Stimulated activated CD8-positive, alpha-beta memory T cell treated with anti-CD3 and anti-CD28 coated beads, Interleukin-7, amount 100 ng/mL, for 24 hours (primary cell): ENCODE measurements around the gene SPG7.
"Not testable (repeated sequence)": the region's sequence is repeated elsewhere in the genome, so short reads cannot be mapped to it uniquely, and the experiment has no call there.

Experiments used
- DNase-seq: peaks from one replicate; pipeline ENCODE4 v3.0.0-alpha.2; 2020; ENCODE audit warnings: low read depth

SPG7 gene

DNA sequence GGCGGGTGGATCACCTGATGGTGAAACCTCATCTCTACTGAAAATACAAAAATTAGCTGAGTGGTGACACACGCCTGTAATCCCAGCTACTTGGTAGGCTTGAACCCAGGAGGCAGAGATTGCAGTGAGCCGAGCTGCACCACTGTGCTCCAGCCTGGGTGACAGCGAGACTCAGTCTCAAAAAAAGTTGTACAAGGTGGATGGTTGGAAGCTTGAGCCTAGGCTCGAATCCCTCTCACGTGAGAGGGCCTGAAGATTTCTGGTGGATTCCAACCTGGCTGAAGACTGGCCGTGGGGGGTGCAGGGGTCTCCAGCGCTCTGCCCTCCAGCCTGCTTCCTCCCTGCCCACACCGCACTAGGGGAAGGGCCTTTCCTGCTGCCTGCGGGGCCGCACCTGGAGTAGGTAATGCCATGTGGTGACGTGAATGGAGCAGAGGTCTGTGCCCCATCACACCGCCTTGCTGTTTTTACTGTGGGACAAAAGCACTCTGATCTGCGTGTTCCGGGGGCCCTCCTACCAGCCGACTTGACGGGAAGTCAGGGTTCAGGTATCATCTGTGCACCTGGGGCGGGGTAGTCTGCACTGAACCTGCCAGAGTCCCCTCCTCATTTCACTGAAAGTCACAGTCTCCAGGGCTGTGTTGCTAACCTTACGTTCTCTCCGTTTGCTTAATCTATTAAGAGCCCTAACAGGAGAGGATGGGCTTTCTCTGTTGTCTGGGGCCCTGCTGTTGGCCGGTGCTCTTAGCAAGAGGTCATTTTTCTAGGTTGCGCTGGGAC lies 56.5 kb downstream of the SPG7 start:
- DNase-seq = no peak

DNA sequence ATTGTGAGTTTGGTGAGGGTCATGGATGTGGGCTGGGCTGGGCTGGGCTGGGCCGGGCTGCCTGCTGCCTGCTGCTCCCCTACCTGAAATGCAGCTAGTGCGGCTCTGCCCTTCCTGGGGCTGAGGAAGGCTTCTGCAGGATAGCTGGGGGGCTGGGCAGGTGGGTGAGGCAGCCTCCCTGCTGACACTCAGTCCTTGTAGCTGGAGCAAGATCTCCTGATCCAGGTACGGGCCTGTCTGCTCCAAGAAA lies 57.0 kb downstream of the SPG7 start:
- DNase-seq = no peak

DNA sequence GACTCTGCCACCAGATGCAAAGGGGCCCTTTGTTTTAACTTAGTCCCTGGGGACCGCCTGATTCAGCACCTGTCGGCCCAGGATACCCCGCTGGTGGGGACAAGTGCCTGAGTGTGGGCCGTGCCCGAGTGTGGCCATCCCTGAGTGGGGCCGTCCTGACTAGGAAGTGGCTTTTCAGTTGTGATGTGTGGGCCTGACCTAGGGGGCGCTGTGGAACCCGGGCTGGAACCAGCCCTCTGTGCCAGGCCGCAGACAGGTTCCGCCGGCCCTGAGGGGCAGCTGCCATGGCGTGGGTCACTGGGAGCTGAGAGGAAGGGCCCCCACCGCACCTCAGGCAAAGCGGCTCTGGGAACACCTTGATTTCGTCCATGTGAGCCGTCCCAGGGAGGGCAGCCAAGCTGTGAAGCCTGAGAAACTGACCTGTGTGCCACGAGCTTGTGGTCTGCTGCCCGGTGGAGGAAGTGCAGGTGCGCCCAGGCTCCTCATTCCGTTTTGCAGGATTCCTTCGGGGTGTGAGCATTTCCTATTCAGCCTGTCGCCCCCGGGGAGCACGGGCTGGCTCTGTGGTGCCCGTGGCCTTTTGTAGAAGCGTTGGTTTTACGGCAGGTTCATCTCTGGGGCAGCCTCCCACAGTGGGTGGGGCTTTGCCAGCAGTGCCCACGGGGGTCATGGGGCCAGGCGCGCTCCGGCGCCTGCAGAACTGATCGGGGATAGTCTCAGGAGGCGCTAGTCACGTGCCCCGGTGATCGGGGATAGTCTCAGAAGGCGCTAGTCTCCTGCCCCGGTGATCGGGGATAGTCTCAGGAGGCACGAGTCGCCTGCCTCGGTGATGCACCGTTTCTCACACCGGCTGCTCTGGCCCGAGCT lies 57.5 kb downstream of the SPG7 start:
- DNase-seq = no peak

DNA sequence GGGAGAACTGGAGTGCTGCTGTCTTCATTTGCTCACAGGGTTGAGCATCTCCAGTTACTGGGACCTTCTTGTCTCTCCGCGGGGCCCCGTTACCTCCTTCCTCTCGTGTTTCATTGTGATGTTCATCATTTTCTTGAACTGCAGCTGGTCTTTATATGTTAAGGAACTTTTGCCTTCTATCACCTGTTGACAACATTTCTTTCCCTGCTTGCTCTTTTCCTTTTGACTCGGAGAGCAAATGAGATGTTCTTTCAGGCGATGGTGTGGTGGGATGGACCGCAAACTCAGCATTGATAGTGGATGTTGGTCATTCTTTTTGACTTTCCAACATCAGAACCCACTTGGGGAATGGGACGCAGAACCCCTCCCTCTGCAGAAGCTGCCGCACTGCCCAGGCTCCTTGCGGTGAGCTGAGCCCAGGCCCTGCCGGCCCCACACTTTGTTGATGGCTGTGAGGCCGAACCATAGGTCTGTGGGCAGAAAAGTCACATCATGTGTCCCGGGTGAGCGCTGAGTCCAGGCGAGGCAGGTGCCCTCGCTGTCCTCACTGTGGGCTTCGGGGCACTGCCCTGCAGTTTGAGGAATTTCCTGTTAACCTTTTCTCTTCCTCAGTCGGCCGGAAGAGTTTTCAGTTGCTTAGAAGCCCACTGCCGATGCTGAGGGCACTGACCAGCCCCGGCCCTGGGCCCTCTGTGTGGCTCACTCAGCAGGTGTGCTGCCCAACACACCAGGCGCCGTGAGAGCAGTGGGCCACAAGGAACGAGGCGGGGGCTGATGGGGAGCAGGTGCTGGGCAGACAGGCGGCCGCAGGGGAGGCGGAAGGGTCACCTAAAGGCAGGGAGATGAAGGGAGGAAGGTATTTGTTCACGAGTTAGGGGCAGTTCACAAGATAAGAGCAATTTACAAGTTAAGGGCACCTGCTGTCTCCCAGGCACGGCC lies 59.7 kb downstream of the SPG7 start:
- DNase-seq = no peak

DNA sequence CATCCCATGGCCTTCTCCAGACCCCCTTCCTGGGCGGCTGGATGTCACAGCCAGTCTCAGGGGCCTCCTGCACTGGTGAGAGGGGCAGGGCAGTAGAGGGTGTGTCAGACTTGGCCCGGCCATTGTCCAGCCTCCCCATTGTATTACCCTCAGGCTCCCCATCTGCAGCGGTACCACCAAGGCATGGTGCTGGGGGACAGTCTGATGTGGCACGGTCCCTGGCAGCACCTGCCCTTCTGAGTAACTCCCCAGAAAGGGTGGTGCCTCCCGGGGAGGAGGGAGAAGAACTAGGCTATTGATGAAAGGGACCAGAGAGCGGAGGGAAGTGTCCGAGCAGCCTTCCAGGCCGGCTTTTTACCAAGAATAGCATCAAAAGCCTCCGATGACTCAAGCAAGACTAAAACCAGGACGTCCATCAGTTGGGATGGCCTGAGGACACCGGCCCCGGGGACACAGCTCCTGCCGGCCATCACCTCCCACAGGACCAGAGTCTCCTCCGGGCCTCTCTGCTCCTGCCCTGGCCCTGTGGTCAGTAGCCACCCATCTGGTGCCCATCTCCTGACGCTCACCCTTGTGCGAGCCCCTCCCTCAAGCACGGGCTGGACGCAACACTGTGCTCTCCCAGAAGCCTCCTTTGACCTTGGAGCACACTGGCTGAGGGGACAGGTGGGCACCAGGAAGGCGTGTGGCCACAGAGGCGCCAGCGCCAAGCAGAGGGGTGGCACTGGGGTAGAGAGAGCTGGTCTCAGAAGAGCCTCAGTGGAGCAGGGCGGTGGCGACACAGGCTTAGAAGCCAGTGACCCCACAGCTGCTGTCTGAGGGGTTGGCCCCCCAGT lies 61.5 kb downstream of the SPG7 start:
- DNase-seq = no peak

DNA sequence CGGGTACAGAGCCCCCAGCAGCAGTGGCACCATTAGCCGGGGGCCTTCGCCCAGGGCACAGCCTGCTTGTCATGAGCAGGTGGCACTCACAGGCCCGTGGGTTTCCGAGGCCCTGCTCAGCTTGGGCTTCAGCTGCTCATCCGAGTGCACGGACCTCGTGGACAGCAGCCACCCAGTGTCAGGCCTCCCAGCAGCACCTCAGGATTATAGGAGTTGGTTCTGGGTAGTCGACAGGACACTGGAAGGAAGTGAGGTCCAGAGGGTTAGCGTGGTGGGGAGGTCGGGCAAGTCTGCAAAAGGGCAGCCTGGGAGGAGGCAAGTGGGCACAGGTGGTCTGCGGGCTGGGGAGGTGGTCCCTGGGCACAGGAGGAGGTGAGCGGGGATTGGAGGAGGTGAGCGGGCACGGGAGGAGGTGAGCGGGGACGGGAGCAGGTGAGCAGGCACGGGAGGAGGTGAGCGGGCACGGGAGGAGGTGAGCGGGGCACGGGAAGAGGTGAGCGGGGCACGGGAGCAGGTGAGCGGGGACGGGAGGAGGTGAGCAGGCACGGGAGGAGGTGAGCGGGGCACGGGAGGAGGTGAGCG lies 62.2 kb downstream of the SPG7 start:
- DNase-seq = no peak

DNA sequence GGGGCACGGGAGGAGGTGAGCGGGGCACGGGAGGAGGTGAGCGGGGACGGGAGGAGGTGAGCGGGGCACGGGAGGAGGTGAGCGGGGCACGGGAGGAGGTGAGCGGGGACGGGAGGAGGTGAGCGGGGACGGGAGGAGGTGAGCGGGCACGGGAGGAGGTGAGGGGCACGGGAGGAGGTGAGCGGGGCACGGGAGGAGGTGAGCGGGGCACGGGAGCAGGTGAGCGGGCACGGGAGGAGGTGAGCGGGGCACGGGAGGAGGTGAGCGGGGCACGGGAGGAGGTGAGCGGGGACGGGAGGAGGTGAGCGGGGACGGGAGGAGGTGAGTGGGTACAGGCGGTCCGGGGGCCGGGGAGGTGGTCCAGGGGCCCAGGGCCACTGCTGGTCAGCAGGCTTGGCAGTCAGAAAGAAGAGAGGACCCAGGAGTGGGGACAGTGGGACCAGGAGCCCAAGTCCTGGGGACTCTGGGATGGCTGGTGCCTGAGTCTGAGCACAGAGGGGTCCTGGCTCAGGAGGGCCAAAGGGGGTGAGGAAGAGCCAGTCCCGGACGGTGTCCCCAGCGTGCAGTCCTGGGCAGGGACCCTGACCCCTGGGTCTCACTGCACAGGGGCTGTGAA lies 62.9 kb downstream of the SPG7 start:
- not testable (repeated sequence) for DNase-seq

DNA sequence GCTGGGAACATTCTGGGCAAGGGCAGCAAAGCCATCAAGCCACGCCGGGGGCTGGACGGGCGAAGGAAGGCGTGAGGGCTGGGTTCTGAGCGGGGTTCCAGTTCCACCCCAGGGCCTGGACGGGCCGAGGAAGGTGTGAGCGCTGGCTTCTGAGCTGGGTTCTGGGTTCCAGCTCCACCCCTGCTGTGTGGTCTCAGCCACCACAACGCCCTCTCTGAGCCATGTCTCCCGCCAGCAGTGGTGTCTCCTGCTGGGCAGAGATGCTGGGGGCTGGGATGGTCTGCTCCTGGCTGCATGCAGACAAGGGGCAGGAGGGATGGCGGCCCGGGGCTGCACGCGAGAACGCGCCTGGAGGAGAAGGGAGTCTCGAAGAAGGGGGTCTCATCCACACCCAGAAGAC lies 63.4 kb downstream of the SPG7 start:
- DNase-seq = no peak

DNA sequence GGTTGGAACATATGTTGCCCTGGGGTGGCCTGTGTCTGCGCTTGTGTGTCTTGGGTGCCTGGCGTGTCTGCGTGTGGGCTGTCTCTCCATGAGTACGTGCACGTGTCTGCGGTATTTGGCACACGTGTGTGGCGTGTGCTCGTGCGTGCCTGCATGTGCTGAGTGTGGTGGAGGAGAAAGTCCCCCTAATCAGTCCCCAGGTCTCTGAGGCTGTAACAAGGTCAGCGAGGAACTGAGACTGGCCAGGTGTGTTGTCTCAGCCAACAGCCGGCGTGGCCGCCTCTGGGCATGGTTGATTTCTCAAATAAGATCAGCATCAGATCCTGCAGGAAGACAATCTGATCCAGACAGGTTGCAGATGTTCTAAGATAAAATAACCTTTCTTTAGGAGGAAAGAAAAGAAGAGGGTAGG lies 63.9 kb downstream of the SPG7 start:
- DNase-seq = no peak

DNA sequence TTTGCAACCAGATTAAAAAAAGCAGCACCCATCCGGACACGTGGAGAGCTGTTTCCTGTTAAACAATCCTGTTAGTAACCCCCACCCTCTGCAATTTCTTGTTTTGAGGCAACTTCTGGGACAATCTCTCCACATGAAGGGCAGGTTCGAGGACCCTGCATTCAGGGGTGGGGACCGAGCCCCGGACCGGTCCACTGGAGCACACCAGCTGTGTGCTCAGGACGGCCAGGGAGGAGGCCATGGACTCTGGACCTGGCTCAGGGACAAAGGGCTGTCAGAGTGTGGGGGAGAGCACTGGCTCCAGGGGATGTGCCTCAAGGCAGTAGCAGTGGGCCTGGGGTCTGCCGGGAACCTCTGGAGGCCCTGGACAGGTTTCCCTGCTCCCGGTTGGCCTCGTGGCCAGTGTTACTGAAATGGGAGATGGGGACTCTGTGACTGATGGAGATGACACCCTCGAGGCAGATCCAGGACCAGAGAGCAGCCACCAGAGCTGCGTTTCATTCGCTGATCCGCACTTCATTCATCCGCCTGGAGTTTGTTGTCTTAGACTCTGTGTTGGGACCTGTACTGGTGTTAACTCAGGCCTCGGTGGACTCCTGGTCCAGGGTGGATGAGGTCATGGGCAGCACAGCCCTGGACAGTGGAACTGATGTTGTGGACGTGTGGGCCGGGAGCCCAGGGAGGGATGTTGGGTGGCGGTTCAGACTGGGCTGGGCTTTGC lies 64.4 kb downstream of the SPG7 start:
- DNase-seq = no peak

DNA sequence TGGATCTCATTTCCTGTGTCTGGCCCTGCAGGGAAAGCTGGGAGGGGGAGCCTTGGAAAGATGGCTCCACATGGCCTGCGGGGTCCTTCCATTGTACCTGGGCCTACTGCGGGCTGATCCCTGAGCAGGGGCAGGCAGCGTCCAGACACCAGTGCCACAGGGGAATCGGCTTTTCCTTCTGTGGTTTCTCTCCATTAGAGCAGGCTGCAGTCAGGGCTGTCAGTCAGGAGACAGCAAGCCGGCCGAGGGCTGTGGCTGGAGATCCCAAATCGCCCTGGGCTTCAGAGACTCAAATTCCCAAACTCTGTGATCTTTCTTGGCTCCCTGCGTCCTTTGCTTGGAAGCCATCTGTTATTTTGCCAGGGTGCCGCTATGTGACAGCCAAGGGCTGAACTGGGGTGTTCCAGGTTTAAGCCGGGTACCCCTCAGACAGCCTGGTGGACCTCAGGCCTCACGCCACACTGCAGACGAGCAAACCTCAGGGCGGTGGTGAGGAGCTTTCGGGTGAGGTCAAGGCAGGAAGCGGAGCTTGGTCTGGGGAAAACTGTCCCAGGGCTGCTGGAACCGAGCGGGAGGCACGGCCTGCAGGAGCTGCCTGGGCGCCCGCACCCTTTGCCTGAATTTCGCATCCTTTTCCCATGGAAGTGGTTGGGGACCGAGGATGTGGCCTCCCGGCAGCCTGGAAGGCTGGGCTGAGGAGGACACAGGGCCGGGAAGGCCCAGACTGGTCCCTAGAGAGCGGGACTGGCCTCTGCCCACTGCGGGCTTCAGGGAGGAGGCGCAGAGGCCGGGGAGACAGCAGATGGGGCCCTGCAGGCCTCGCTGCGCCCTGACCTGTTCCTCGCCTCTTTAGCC lies 65.8 kb downstream of the SPG7 start:
- no peak for DNase-seq

DNA sequence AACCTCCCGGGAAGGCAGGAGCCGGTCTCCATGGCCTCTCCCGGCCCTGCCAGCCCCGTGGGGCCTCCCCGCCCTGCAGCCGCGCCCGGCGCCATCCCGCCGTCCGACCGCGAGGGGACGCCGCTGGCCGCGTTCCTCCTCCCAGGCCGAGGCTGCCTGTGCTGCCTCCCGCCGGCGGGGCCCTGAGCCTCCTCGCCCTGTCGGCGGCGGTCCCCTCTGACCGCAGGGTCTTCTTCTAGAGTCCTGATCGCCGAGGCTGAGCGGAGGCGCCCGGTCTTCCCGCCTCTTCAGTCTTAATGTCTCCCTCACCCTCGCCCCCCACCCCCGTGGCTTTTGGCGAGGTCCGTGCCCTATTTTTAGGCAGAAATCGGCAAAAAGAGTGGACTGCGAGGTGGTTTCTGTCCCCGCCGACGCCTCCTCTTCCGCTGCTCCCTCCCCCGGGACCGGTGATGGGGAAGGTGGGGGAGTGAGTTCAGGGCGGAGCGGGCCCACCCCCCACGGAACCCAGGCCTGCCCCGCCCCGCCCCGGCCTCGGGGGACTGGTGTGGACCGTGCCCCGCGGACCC lies 66.6 kb downstream of the SPG7 start:
- no peak for DNase-seq

DNA sequence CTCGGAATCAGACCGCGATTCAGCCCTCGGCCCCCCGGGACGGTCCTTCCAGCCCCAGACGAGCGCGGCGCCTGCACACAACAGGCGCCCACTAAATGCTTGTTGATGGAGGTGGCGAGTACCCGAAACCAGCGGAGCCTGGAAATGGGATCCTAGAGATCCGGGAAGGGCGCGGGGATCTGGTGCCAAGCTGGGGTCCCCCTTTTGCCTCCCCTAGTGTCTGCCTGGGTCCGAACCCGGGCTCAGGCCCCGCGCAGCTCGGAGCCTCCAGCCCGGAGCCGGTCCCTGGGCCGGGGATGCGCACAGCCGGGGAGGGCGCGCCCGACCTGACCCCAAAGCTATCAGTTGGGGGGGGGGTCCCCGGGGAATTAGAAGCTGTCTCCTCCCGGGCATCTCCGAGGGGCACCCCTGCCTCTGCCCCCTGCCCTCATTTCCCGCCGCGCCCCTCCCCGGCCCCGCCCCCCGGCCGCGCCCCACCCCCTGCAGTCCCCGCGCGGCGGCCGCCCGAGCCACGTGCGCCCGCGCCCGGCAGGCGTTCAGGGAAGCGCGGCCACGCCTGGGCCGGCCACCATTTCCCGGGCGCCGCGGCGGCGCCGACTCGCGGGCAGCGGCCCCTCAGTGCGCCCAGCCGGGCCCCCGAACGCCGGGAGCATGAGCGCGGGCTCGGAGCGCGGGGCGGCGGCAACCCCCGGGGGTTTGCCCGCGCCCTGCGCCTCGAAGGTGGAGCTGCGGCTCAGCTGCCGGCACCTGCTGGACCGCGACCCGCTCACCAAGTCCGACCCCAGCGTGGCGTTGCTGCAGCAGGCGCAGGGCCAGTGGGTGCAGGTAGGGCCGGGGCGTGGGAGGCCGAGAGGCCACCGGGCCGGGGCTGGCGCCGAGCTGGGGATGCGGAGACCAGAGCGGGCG lies 67.3 kb downstream of the SPG7 start, which contains the start of gene CPNE7:
TSS of gene CPNE7 (plus strand) at position 512 of the 906 bp plus-strand sequence. CDS start at position 652, 140 bp downstream.
- no peak for DNase-seq

DNA sequence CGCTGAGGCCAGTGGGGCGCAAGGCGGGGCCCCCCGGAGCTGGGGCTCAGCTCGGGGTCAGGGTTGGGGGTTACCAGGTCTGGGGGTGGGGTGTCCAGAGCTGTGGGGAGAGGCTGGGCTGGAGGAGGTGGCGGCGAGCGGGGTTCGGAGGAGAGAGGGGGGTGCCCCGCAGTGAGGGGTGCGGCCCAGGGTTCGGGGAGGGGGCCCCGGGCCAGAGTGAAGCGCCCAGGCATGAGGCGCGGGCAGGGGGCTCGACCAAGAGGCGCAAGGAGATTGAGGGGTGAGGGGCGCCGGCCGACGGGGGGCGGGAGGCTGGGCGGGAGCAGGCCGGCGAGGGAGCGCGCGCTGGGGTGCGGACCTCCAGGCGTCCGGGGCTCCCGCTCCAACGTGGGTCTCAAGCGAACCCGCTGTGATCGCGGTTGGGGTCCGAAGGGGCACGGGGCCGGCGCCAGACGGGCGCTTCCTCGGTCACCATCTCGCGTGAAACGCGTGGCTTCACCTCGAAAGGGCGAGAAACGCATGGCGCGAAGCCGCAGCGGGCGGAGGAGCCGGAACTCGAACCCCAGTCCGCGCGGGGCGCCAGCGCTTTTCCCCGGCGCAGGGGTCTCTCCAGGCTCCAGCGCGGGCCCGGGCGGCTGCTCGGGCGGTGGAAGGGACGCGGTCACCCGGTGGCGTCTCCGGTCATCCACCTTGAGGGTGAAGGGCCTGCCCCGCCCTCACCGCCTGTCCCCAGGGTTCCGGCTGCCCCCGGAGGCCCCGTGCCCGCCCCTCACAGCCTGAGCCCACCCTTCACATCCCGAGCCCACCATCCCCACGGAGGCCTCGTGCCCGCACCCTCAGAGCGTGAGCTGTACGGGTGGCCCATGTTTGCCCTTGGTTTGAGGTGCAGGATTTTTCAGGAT lies 68.2 kb downstream of the SPG7 start:
- no peak for DNase-seq

DNA sequence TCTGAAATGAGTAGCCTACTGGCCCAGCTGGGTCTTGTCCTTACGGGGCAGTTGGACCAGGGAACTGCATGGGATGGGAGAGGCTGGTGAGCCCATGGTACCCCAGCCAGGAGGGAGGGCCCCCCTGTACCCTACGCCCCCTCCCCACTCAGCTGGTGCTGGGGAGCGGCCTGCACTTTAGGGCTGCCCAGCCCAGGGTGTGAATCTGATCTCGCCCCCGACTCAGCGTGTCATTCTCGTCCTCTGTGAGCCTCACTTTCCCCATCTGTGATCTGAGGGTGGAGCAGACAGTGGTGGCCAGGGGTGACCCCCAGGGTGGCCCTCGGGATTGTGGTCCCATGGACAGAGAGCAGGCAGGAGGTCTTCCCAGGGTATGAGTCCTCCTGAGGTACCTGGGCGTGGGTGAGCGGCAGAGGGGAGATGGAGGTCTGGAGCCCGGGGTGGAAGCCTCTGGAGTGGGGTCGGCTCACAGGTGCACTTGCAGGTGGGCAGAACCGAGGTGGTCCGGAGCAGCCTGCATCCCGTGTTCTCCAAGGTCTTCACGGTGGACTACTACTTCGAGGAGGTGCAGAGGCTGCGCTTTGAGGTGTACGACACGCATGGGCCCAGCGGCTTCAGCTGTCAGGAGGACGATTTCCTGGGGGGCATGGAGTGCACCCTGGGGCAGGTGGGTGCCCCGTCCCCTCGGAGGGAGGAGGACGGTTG lies 69.0 kb downstream of the SPG7 start:
- no peak for DNase-seq

DNA sequence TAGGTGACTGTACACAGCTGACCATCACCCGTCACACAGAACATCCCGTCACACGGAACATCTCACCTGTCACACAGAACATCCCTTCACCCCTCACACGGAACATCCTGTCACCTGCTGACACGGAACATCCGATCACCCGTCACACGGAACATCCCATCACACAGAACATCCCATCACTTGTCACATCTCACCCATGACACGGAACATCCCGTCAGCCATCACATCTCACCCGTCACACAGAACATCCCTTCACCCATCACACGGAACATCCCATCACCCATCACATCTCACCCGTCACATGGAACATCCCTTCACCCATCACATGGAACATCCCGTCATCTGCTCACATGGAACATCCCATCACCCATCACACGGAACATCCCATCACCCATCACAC lies 71.1 kb downstream of the SPG7 start:
- DNase-seq = no peak
